MM.1S (cell line): ENCODE data around the gene PPP2R5C.
A peak's percentile ranks its signal among the peaks of the same experiment; 100 is the strongest.

Source experiments
- DNase-seq: peaks from one replicate; pipeline ENCODE4 v3.0.0-alpha.2; 2015
- H2AFZ ChIP-seq: fragments of 300-600 bp; sonication (generic); 2 replicates; pipeline ENCODE4 v1.6.0; 2016; ENCODE audit warnings: antibody characterized with exemption, low read length
- H3F3A ChIP-seq: fragments of 300-600 bp; sonication (generic); 2 replicates; pipeline ENCODE4 v1.6.1; 2016; ENCODE audit warnings: mild to moderate bottlenecking, antibody characterized with exemption, low read length, moderate library complexity, mixed read lengths; ENCODE audit not compliant: insufficient read depth
- H3K27ac ChIP-seq: fragments of 300-600 bp; sonication (generic); 2 replicates; pipeline ENCODE4 v1.5.1; 2016; ENCODE audit warnings: mild to moderate bottlenecking, low read length
- H3K27me3 ChIP-seq: fragments of 300-600 bp; sonication (generic); replicated peaks from 2 replicates; pipeline ENCODE4 v1.6.0; 2016; ENCODE audit warnings: low read length; ENCODE audit not compliant: insufficient read depth
- H3K36me3 ChIP-seq: fragments of 300-600 bp; sonication (generic); replicated peaks from 2 replicates; pipeline ENCODE4 v1.6.1; 2016; ENCODE audit warnings: mild to moderate bottlenecking, low read length, mixed read lengths; ENCODE audit not compliant: insufficient read depth
- H3K4me1 ChIP-seq: fragments of 300-600 bp; sonication (generic); 2 replicates; pipeline ENCODE4 v1.6.1; 2016; ENCODE audit warnings: low read length, mixed read lengths
- H3K4me2 ChIP-seq: fragments of 300-600 bp; sonication (generic); 2 replicates; pipeline ENCODE4 v1.6.0; 2016; ENCODE audit warnings: low read depth, low read length
- H3K4me3 ChIP-seq: fragments of 300-600 bp; sonication (generic); 2 replicates; pipeline ENCODE4 v1.5.1; 2016; ENCODE audit warnings: low read length, mixed read lengths
- H3K79me2 ChIP-seq: fragments of 300-600 bp; sonication (generic); 2 replicates; pipeline ENCODE4 v1.6.1; 2016; ENCODE audit warnings: mixed run types, low read length, mixed read lengths
- H3K9ac ChIP-seq: fragments of 300-600 bp; sonication (generic); 2 replicates; pipeline ENCODE4 v1.6.1; 2016; ENCODE audit warnings: low read length, mixed read lengths
- H3K9me2 ChIP-seq: fragments of 300-600 bp; sonication (generic); replicated peaks from 2 replicates; pipeline ENCODE4 v1.6.1; 2016; ENCODE audit warnings: mild to moderate bottlenecking, low read length, mixed read lengths; ENCODE audit not compliant: insufficient read depth
- H3K9me3 ChIP-seq: fragments of 300-600 bp; sonication (generic); replicated peaks from 2 replicates; pipeline ENCODE4 v1.6.1; 2016; ENCODE audit warnings: mild to moderate bottlenecking, low read length, mixed read lengths; ENCODE audit not compliant: insufficient read depth
- H4K20me1 ChIP-seq: fragments of 300-600 bp; sonication (generic); 2 replicates; pipeline ENCODE4 v1.6.1; 2016; ENCODE audit warnings: mild to moderate bottlenecking, low read length, moderate library complexity, mixed read lengths; ENCODE audit not compliant: insufficient read depth
- CTCF ChIP-seq: fragments of 300-600 bp; sonication (generic); IDR thresholded peaks from 2 replicates; pipeline ENCODE4 v1.5.1; 2016; ENCODE audit warnings: antibody characterized with exemption, low read length, mixed read lengths
- EZH2 ChIP-seq: fragments of 300-600 bp; sonication (generic); optimal IDR thresholded peaks from 2 replicates; pipeline ENCODE3; 2017; ENCODE audit warnings: low read depth, mild to moderate bottlenecking, antibody characterized with exemption, low read length, mixed read lengths
- EZH2phosphoT487 ChIP-seq: fragments of 300-600 bp; sonication (generic); IDR thresholded peaks from 2 replicates; pipeline ENCODE4 v1.6.1; 2018; ENCODE audit warnings: antibody characterized with exemption, low read length

Gene PPP2R5C

GRCh38 chr14:101808020-101808641 lies 46.6 kb downstream of the PPP2R5C start:
- no peak for DNase-seq
- peaks cover 29% of the 10 kb centered on the region for H3K79me2 ChIP-seq
- H3K9me2 ChIP-seq: no peaks in the 10 kb centered on the region
- H3K4me3 ChIP-seq: no peak overlapping the region
- no peaks in the 10 kb centered on the region for H4K20me1 ChIP-seq
- no peak overlapping the region for H3K27ac ChIP-seq
- H3K4me1 ChIP-seq: peaks cover 10% of the 10 kb centered on the region
- TF ChIP-seq CTCF: no peak
- no peak for TF ChIP-seq EZH2phosphoT487
- no peak for TF ChIP-seq EZH2
- H2AFZ ChIP-seq: no peak overlapping the region
- H3F3A ChIP-seq: peaks cover 5% of the 10 kb centered on the region
- H3K9ac ChIP-seq: no peak overlapping the region
- H3K36me3 ChIP-seq: no peaks in the 10 kb centered on the region
- no peak overlapping the region for H3K4me2 ChIP-seq
- H3K9me3 ChIP-seq: no peaks in the 10 kb centered on the region
- H3K27me3 ChIP-seq: no peaks in the 10 kb centered on the region

DNA sequence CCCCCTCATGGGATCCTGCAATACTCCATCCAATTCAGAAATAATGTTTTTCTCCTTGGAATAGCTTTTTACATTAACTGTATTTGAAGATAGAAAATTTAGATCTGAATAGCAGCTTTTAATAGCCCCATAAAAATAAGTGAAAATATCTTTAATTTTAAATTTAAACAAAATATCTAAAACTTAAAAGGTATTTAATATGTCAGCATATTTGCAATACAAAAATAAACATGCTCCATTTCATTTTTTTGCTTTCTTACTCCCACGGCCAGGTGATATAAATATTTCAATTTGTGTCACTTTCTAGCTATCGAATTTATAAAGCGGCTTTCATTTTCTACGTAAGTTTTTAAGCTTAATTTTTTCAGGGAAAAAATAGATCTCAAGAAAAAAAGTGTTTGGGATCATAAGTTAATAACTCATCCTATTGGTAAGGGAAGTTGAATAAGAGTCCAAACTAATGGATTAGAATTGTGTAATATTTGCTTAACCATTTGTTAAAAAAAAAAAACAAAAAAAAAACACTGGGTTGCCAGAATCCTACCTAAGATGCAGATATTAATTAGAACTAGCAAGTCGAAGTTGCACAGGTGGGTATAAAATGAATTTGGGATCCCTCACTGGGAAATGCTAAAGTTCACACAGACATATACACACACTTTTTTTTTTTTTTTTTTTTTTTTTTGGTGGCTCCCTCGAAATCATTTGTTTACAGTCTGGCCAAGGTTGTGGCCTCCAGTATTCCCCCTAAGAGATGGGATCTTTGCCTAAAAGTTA lies 47.6 kb downstream of the PPP2R5C start:
- Histone ChIP-seq H3K4me1 (peaks cover 19% of the 10 kb centered on the region), H3K79me2 (peaks cover 39% of the 10 kb centered on the region), H3K9me3 (no peaks in the 10 kb centered on the region), H3F3A (peaks cover 5% of the 10 kb centered on the region), H3K9ac (peak overlapping the region; percentile 100), H3K27ac (peak overlapping the region; percentile 100), H3K4me2 (peak overlapping the region; percentile 87; the same call in 1 of the 2 replicates), H3K27me3 (no peaks in the 10 kb centered on the region), H3K36me3 (no peaks in the 10 kb centered on the region), H4K20me1 (no peaks in the 10 kb centered on the region), H2AFZ (no peak overlapping the region), H3K4me3 (peak overlapping the region; percentile 87), H3K9me2 (no peaks in the 10 kb centered on the region)
- no peak for DNase-seq
- TF ChIP-seq EZH2 (no peak), EZH2phosphoT487 (no peak), CTCF (no peak)

DNA sequence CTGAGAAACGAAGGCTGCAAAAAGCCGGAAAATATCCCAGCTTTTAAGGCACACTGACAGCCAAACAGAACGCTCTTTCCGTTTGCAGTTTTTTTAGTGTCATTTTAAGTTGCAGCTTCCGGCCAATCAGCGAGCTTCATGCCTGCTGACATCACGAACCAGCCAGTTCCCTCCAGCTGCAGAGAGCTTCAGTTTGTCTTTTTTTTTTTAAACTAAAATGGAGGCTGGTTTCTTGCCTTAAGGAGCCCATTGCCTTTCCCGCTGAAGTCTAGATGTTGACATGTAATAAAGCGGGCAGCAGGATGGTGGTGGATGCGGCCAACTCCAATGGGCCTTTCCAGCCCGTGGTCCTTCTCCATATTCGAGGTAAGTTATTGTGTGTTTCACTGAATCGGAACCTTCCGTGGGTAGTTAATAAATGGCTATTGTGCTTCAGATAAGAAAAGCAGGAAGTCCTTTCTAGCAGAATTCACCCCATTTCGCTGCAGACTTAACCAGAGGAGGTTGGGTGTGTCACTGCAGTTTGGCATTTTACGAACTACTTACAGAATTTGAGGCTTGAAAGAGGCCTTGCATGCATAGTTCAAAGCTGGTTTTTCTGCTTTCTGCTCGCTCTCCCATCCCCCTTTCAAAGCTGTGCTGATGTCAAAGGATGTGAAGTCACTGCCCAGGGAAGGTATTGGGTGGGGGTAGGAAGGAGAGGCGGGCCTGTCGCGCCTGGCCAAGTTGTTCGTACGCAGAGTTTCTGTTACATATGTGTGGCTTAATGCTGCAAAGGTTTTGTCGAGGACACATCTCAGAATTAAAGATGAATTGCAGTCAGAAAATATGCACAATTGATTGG lies 48.4 kb downstream of the PPP2R5C start:
- Histone ChIP-seq H3K36me3 (no peaks in the 10 kb centered on the region), H2AFZ (no peak overlapping the region), H3K4me3 (peak overlapping the region; percentile 87), H4K20me1 (no peaks in the 10 kb centered on the region), H3K9me3 (no peaks in the 10 kb centered on the region), H3K9ac (peak overlapping the region; percentile 100), H3K27me3 (no peaks in the 10 kb centered on the region), H3K9me2 (no peaks in the 10 kb centered on the region), H3K79me2 (peaks cover 47% of the 10 kb centered on the region), H3K4me1 (peaks cover 23% of the 10 kb centered on the region), H3K4me2 (peak overlapping the region; percentile 87), H3F3A (peaks cover 5% of the 10 kb centered on the region), H3K27ac (peak overlapping the region; percentile 100)
- no peak for TF ChIP-seq EZH2
- TF ChIP-seq EZH2phosphoT487: no peak
- no peak for TF ChIP-seq CTCF
- DNase-seq: peak; percentile 83
